Renal pelvis (tissue), 12 donors: ENCODE data around the gene NCOA1. TPM values are rescaled to one million over a fixed set of nuclear protein-coding genes. Genes with fewer than 3 reads are reported as not detected.
"Not testable (repeated sequence)": the region's sequence is repeated elsewhere in the genome, so short reads cannot be mapped to it uniquely, and the experiment has no call there.

Experiments used
- DNase-seq: peaks from one replicate; pipeline ENCODE4 v3.0.0-alpha.2; 2013
- long read RNA-seq, 16 experiments: transcript quantifications; one replicate each; lab custom pipeline, GENCODE V29; 2026
- polyA plus RNA-seq, 3 donors: library from polyadenylated mRNA; unstranded; fragments of 120-200 nt; gene quantifications; one replicate each; pipeline ENCODE4 v1.2.1, GENCODE V29; 2013; ENCODE audit not compliant: insufficient read length in 3 of 3

Gene NCOA1
- 10 to 100 TPM; 42.1 to 43.5 (median 42.9) TPM for polyA plus RNA-seq
- long read RNA-seq, donor 1, result 0 reads
- long read RNA-seq, donor 2, result 0 reads
- long read RNA-seq, donor 3, result 0 reads
- long read RNA-seq, donor 4, result 0 reads
- long read RNA-seq, donor 5, partial matches to known transcripts, result 0 of 1 reads
- long read RNA-seq, donor 5, other reads (novel, unspliced or antisense), result 0 of 1 reads
- long read RNA-seq, donor 6, result 0 reads
- long read RNA-seq, donor 7, partial matches to known transcripts, result 17 of 24 reads
- long read RNA-seq, donor 7, other reads (novel, unspliced or antisense), result 7 of 24 reads
- long read RNA-seq, donor 8, result 0 reads
- long read RNA-seq, donor 9, partial matches to known transcripts, result 201 of 201 reads
- long read RNA-seq, donor 9, other reads (novel, unspliced or antisense), result 0 of 201 reads
- long read RNA-seq, donor 10, partial matches to known transcripts, result 0 of 1 reads
- long read RNA-seq, donor 10, other reads (novel, unspliced or antisense), result 0 of 1 reads
- long read RNA-seq, donor 11, result 0 reads
- long read RNA-seq, donor 12, partial matches to known transcripts, result 0 of 1 reads
- long read RNA-seq, donor 12, other reads (novel, unspliced or antisense), result 0 of 1 reads
- long read RNA-seq, donor 13, partial matches to known transcripts, result 0 of 1 reads
- long read RNA-seq, donor 13, other reads (novel, unspliced or antisense), result 0 of 1 reads
- long read RNA-seq, donor 14, result 0 reads
- long read RNA-seq, donor 15, full-length matches to known transcripts, result 1 of 1 reads
- long read RNA-seq, donor 15, partial matches to known transcripts, result 0 of 1 reads
- long read RNA-seq, donor 15, other reads (novel, unspliced or antisense), result 0 of 1 reads
- long read RNA-seq, donor 16, partial matches to known transcripts, result 18 of 18 reads
- long read RNA-seq, donor 16, other reads (novel, unspliced or antisense), result 0 of 18 reads

DNA sequence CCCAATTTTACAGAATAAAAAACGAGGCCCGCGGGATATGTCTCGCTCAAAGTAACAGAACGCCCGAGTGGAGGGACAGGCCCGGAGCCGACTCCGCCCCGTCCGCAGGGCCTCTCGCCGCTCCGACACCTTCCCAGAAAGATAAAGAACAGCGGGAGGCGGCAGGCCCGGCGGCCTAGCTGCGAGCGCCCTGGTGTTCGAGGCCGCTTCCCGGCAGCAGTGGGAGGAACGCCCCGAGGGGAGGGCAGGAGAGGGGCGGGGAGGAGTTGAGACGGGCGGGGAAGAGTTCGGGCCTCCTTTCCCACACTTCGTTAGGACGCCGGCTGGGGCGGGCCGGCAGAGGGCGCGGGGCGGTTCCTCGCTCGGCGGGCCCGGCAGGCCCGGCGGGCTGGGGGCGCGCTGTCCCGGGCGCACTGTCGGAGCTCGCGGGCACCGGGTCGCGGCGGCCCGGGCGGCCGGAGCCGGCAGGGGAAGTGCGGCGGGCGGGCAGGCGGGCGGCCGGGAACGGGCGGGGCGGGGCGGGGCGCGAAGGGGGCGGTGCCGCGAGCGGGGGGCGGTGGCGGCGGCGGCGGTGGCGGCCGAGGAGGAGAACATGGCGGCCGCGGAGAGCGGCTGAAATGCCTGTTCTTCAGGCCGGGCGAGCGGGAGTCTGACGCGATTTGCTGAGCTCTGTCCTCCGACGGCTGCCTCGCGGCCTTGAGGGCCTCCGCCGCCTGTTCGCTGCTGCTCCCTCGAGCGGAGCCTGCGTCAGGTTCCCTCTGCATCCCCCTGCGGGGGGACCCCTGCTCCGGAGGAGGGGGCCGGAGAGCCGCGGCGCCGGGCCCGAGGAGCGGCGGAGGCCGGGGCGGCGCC lies at the start of gene NCOA1:
TSS of gene NCOA1 (plus strand) at position 565 of the 852 bp plus-strand sequence. CDS start 167,424 bp downstream, outside the sequence.
- DNase-seq, result peak; percentile 88

DNA sequence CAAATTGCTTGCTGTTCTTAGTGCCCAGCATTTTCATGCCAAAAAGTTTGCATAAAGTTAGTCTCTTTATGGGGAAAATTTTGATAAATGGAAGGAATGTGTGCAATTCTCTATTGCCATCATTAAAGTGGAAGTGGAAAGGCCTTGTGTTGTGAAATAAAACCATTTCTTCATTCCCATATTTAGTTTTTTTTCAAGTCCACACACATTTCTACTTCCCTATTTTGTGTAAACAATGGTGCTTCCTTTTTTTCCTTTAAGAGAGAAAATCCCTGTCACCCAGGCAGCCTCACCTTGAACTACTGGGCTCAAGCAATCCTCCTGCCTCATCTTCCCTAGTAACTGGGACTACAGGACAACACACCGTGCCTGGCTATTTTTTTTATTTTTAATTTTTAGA lies 42.3 kb upstream of the NCOA1 start:
- DNase-seq, result no peak

DNA sequence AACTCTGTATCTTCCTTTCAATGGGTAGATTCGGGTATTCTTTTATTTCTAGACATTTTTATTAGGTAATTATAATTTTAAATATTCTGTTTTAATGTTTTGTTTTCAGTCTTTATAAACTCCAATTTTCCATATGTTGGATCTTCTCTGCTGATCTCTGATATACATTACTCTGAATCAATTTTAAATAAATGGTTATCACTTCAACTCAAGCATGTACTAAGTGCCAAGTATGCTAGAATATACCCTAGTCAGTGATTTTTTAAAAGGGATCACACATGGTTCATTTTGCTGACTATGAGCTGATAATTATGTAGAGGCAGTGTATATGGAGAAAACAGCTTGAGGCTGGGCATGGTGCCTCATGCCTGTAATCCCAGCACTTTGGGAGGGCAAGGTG lies 41.7 kb upstream of the NCOA1 start:
- no peak for DNase-seq

DNA sequence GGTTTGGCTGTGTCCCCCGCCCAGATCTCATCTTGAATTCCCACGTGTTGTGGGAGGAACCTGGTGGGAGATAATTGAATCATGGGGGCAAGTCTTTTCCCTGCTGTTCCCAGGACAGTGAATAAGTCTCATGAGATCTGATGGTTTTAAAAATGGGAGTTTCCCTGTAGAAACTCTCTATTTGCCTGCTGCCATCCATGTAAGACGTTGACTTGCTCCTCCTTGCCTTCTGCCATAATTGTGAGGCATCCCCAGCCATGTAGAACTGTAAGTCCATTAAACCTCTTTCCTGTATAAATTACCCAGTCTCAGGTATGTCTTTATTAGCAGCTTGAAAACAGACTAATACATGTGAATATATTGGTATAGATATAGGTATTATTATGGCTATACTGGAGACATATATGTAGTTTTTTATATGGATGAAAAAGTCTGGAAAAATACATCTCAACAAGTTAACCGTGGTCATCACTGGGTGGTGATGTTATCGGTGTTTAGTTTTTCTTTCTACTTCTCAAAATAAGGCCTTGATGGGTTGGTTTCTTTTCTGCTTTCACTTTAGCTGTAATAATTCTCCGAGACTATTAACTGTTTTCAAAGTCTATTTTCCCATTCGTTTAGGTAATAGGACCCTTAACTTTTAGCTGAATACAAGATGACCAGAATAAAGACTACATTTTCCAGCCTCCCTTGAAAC lies 39.1 kb upstream of the NCOA1 start:
- DNase-seq, result no peak

DNA sequence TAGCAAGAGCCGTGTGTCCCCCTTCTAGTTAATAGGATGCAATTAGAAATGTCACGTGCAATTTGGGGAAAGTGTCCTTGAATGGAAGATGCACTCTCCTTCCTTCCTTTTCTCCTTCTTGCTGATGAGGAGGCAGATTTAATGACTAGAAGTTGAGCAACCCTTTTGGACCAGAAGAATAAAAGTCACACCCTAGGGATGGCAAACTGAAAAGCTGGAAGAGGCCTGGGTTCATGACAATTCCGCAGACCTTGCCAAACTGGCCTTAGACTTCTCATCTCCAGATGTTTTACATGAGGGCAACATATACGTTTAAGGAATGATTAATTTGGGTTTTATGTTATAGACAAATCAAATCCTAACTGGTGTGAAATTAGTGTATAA lies 38.6 kb upstream of the NCOA1 start:
- no peak for DNase-seq

DNA sequence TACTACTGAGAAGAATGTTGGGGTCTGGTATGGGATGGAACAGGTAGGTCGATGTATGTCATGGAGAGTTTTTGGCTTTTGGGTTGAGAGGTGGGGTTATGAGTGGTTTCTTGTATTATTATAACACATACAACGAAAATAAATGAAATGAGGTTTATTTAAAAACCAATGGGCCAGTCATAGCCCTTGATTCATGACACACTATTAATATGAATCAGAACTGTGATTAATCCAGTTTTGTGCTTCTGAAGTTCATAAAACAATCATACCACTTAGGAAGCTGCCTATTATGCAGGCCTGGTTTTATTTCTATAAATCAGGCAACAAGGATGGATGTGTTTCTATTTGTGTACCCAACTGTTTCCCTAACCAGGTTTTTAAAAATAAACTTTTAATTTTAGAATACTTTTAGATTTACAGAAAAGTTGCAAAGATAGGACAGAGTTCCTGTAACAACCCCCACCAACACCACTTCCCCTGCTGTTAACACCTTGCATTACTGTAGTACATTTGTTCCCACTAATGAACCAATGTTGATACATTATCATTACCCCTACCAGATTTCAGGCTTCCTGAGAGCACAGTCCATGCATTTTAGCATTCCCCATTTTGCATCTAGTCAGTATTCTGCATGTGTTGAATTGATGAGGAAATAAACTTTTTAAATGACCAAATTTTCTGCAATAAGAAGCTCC lies 37.5 kb upstream of the NCOA1 start:
- DNase-seq, result no peak

DNA sequence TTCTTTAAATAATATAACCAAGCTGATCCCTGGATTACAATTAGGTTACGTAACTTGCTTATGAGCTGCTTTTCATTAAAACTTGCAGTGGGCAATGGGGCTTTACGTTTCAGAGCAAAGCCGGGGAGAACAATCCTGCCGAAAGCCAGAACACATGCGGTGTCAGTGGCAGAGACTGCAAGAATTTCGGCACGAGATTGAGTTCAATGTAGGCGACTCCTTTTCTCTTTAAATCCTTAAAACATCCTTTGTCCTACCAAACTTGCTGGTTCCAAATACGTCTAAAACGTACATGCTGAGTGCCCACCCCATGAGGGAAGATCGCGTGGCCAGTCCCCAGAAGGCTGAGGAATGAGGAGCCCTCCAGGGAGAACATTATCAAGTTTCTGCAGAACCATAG lies 36.8 kb upstream of the NCOA1 start:
- peak; percentile 37 for DNase-seq

DNA sequence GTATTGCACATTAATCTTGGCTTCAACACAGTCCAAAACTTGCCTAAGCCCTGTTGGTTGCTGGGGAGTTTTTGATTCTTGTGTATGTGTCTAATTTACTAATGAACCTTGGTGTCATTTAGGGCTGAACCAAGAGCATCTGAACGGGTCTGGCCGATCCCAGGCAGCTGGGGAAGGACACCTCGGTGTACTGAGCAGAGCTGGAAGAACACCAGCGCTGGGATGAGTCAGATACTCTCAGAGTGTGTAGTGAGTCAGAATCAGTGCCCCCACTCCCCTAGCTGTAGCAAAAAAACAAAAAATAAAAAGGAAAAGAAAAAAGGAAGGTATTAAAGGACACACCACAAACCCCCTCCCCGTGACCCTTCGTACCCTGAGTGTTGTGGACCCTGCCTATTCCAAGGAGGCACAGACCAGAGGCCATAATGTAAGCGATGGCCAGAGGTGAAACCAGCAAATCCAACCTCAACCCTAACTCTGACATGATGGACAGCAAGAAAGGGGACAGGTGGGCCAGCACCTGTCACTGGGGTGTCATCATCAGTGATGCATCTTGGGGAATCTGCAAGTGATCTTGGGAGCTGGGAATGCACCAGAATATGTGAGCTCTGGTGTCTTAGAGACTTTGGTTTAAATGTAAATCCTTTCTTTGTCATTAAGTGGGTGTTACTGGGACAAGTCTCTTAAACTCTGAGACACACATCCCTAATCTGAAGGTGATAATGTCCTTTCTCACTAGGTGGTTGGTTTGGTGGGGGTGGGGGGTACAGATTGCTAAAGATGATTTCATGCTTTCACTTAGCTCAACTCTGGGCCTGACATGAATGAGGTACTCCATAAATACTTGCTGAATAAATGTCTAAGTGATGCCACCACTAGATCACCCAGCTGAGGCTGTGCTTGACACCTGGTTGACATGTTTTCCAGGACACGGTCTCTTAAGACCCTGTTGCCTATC lies 34.2 kb upstream of the NCOA1 start:
- no peak for DNase-seq

DNA sequence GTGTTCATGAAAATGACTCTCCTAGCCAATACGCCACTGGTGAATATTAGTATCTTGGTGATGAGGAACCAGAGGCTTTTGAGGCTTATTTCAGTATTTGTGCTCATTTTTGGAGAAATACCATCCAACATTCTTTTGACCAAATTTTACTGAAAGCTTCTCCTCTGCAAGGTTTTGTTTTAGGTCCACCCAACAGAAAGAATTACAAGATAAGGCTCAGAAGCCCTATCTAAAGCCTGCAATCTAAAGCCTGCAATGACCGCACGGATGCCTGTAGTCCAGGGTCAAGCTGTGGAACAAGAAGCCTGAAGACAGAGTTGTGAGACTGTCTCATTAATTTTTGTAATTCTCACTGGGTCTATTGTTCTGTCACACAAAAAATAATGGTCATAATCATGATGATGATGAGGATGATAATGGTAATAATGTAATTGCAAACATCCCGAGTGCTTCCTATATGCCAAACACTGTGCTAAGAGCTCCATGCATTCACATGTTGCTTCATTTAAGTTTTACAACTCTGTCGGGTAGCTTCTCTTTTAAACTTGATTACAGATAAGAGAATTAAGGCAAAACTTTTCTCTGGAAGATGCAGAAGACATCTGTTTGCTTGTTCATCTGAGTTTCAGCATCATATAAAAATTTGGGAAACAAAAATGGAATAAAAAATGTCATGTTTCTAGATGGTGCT lies 33.2 kb upstream of the NCOA1 start:
- DNase-seq, result no peak

DNA sequence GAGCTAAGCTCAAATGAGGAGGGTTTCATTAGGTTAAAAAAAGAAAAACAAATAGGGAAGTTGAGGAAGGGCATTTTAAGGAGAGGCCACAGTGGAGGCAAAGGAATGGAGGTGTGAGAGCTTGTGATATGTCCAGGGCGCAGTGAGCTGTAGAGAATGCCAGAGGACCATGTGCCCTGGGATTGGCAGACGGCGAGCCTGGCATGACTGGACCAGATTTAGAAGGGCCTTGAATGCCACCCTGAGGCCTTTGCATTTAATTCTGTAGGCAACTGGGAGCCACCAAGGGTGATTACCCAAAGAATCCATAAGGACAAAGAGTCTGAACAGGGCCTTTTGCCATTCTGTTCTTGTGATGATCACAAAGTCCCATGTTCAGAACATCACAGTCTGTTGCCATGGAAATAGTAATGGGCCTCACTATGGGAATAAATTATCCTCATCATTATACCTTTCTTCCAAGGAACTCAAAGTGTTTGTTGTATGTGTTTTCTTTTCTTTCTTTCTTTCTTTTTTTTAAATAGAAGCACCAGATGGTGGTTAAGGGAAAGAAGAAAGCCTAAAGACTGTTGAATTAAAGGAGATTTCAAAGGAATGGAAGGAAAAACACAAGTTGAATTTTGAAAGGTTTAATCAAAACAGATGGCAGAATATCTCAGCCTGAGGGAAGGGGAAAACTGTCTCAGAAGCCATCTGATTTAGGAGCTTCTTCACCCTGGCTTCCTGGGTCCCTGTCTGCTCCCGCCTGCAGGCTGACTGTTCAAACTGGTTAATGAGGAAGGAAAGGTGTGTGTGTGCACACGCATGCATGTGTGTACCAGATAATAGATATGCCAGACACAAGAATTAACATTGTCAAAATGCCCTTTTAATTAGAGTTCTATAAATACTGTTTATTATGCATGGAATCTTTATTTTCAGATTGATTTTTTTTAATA lies 31.6 kb upstream of the NCOA1 start:
- no peak for DNase-seq

DNA sequence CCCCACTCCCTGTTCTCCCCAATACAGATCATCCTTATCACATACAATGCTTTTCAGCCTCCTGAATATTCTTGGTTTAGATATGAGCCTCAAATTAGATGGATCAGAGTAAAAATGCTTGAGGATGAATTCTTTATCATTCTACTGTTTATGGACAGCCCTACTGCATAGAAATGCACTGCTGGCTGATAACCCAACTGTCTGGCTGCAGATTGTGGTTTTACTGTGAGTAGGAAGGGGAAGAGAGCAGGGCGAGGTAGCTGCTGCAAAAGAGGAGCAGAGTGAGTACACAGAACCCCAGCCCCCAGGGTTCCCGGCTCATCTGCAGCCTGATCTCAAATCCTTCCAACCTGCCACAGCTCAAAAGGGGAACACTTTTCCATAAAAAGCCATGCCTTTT lies 29.4 kb upstream of the NCOA1 start:
- DNase-seq, result no peak

DNA sequence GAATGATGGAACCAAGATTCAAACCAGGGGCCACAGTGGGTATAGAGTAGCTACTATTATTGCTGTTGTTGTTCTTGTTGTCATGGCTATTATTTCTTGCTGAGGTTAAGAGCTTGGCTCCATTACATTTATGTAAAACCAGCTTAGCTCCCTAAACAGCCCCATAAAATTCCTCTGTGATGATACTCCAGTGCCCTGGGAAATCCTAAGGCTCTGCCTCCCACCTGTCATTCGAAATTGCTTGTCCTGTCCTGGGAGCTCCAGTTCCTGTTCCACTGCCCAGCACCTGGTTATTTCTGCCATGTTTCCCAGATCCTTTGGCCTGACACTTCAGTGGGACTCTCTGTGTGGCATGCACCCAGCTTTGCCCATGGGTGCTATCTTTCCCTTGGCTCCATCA lies 27.8 kb upstream of the NCOA1 start:
- no peak for DNase-seq

DNA sequence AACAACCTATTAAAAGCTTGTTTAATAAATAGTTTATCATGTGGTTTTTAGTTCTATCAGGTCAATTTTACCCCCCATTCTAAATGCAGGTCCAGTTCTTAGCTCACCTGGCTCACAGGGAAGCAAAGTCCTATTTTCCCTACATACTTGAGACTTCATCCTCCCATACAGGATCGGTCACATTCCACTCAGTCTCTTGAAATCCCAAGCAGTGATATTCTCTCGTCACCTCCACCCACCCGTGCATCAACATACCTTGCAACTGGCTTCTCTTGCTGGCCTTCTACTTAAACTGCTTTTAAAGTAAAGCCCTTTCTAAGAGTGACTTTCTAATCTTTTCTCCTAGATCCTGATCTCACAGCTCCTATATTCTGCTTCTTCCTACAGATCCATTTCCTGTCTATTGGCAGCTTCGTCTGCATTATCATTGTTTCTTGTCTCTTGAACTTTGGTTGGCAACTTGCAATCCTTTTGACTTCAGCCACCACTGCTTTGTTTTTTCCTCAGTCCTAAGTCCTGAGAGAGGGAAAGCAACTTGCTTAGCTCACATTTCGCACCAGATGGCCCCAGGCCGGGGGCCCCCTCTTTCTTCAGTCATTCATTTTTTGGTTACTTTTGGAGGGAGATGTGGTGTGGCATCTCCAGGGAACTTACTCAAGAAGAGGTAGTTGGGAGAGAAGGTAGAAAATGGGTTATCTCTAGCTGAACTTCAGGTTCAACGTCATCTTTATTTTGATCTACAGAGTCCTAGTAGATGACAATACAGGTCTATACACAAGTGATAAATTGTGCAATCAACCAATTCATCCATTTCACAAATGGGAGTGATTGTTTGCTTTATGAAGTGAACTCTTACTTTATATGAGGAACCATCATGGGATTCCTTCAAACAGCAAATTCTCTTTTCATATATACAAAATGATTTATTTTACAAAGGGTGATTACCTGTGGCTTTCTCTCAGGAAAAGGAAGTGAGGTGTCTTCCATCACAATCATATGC lies 23.9 kb upstream of the NCOA1 start:
- no peak for DNase-seq

DNA sequence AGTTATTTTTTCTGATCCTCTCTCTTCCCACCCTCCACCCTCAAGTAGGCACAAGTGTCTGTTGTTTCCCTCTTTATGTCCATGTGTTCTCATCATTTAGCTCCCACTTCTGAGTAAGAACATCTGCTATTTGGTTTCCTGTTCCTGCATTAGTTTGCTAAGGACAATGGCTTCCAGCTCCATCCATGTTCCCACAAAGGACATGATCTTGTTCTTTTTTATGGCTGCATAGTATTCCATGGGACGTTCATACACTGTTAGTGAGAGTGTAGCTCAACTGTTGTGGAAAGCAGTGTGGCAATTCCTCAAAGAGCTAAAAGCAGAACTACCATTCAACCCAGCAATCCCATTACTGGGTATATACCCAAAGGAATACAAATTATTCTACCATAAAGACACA lies 22.6 kb upstream of the NCOA1 start:
- not testable (repeated sequence) for DNase-seq

DNA sequence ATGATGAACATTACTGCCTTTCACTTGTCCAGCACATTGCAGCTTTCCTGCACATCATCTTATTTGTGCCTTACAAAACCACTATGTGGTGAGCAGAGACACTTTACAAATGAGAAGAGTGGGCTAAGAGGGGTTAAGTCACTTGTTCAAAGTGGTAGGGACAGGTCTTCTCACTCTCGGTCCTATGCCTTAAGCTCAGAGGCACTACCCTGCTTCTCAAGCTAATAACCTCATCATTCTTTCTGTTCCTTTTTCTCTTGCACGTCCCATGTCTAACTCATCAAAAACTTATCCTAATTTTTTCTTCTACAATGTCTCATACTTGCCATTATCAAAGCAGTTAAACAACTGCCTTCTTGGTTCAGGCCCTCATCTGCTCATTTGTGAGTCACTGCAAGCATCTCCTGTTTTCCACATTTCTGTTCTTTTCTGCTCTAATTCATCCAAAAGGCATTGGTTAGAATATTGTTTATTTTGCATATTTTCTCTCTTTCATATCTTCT lies 21.9 kb upstream of the NCOA1 start:
- no peak for DNase-seq

DNA sequence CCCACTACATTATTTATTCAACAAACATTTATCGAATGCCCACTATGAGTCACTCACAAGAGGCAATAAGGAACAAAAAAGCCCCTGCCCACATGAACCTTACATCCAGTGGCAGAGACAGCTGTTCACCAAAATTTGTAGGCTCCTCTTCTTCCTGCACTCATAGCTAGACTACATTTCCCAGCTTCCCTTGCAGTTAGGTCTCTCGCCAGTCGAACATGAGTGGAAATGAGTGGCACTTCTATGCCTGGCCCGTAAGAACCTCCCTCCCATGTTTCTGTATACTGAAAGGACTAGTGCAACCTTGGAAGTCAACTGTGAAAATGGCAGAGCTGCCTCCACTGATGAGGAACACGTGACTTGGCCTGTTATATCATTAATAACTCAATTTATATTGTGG lies 19.4 kb upstream of the NCOA1 start:
- DNase-seq, result no peak
